ENCODE results near the gene H2AZ1.

DNA sequence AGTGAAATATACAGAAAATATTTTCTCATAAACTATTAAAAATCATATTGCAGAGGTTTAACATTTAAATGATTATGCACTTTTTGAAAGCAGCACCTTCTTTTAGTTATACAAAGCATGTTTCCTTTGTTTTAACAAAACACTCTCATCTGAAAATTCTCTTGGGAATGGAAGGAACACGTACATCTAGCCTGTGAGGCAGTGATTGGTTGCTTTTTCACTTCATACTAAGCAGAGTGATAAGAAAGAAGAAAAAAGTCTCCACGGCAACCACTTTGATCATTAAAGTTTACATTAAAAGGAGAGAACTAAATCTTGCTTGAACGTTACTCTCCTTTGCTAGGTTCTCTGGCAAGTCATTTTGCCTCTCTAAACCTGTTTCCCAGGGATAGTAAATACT is 41.7 kb upstream of the H2AZ1 start:
- TF ChIP-seq ZBTB48 (tag by site-specific recombination; IDR thresholded peaks at IDR 0.05) (no peak), MYNN (tag by site-specific recombination; IDR thresholded peaks at IDR 0.05; ENCODE audit: borderline replicate concordance) (no peak), CTCF (tag by site-specific recombination; IDR thresholded peaks at IDR 0.05) (no peak), REPIN1 (tag by site-specific recombination; IDR thresholded peaks at IDR 0.05; ENCODE audit: low read depth) (no peak), PBX3 (CRISPR knock-in tag; IDR thresholded peaks at IDR 0.05) (no peak), YY1 (tag by site-specific recombination; IDR thresholded peaks at IDR 0.05) (no peak), TCF7L2 (IDR thresholded peaks at IDR 0.05; ENCODE audit: borderline replicate concordance, low read depth, low read length) (no peak), ZNF274 (IDR thresholded peaks at IDR 0.05; ENCODE audit: low read length) (no peak), ZNF274 (tag by site-specific recombination; IDR thresholded peaks at IDR 0.05; ENCODE audit: borderline replicate concordance) (no peak), ZBTB11 (tag by site-specific recombination; conservative IDR thresholded peaks at IDR 0.05; ENCODE audit: low read depth) (no peak), PRDM1 (tag by site-specific recombination; IDR thresholded peaks at IDR 0.05) (no peak), TRIM28 (IDR thresholded peaks at IDR 0.05; ENCODE audit: borderline replicate concordance, low read length) (no peak)
